Measurements from ENCODE around the gene PARP8.
A peak's percentile ranks its signal among the peaks of the same experiment; 100 is the strongest.
"Not testable (repeated sequence)": the region's sequence is repeated elsewhere in the genome, so short reads cannot be mapped to it uniquely, and the experiment has no call there.

PARP8 gene

DNA sequence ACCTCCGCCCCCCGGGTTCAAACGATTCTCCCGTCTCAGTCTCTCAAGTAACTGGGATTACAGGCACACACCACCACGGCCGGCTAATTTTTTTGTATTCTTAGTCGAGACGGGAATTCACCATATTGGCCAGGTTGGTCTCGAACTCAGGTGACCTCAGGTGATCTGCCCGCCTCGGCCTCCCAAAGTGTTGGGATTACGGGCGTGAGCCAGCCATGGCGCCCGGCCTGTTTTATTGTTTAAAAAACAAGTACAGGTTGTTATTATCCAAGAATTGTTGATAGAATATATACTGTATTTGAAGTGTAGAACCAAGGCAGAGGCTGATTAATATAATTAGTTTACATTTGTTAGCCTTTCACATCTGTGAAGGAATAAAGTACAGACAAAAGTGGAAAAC is 8.9 kb downstream of the PARP8 start:
- Histone ChIP-seq H3K9me3 (ENCODE audit: low read length) (no peaks in the 10 kb centered on the region), H3F3A (ENCODE audit: insufficient read depth, low read length) (peaks cover 3% of the 10 kb centered on the region; the same call in 1 of the 2 replicates), H3K27ac (ENCODE audit: low read depth, low read length, poor library complexity, severe bottlenecking) (no peak overlapping the region), H3K79me2 (ENCODE audit: insufficient read depth, low read length) (peaks cover 94% of the 10 kb centered on the region), H4K20me1 (ENCODE audit: insufficient read depth, low read length) (no peaks in the 10 kb centered on the region), H3K9me2 (ENCODE audit: low read depth, low read length) (no peaks in the 10 kb centered on the region), H3K36me3 (ENCODE audit: insufficient read depth, low read length) (peaks cover 8% of the 10 kb centered on the region; the same call in 1 of the 2 replicates), H3K27me3 (ENCODE audit: insufficient read depth, low read length) (no peaks in the 10 kb centered on the region), H2AFZ (ENCODE audit: low read length) (no peak overlapping the region), H3K9ac (ENCODE audit: low read length) (no peak overlapping the region), H3K4me3 (ENCODE audit: low read depth, low read length, poor library complexity, severe bottlenecking) (no peak overlapping the region), H3K4me2 (ENCODE audit: low read length) (no peak overlapping the region), H3K4me1 (ENCODE audit: insufficient read depth, low read length, severe bottlenecking) (peaks cover 86% of the 10 kb centered on the region)
- TF ChIP-seq, protein P1, sequence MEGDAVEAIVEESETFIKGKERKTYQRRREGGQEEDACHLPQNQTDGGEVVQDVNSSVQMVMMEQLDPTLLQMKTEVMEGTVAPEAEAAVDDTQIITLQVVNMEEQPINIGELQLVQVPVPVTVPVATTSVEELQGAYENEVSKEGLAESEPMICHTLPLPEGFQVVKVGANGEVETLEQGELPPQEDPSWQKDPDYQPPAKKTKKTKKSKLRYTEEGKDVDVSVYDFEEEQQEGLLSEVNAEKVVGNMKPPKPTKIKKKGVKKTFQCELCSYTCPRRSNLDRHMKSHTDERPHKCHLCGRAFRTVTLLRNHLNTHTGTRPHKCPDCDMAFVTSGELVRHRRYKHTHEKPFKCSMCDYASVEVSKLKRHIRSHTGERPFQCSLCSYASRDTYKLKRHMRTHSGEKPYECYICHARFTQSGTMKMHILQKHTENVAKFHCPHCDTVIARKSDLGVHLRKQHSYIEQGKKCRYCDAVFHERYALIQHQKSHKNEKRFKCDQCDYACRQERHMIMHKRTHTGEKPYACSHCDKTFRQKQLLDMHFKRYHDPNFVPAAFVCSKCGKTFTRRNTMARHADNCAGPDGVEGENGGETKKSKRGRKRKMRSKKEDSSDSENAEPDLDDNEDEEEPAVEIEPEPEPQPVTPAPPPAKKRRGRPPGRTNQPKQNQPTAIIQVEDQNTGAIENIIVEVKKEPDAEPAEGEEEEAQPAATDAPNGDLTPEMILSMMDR (IDR thresholded peaks at IDR 0.05; ENCODE audit: low read length) = no peak

DNA sequence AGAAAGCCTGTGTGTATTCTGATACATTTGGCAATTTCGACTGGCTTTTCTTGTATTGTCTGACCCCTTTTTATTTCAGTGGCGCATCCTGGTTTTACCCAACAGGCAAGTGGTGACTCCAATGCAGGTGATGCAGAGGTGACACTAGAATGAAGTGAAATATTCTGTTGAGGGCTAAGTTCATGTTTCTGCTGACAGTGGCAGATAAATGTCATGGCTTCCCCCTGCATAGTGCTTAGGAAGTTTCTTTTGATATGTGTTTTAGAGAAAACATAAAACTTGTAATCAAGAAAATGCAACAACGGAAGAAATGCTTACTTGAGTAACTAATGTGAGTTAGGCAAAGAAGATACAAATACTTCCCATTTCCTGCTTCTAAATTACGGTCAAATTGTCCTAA is 13.1 kb downstream of the PARP8 start:
- H3K9me2 ChIP-seq (ENCODE audit: low read depth, low read length); H2AFZ ChIP-seq (ENCODE audit: low read length); H3F3A ChIP-seq (ENCODE audit: insufficient read depth, low read length); H3K36me3 ChIP-seq (ENCODE audit: insufficient read depth, low read length); H4K20me1 ChIP-seq (ENCODE audit: insufficient read depth, low read length); H3K9me3 ChIP-seq (ENCODE audit: low read length); H3K27me3 ChIP-seq (ENCODE audit: insufficient read depth, low read length): not testable (repeated sequence)
- Histone ChIP-seq H3K79me2 (ENCODE audit: insufficient read depth, low read length) (peaks cover 91% of the 10 kb centered on the region), H3K9ac (ENCODE audit: low read length) (peak overlapping the region; percentile 9), H3K4me2 (ENCODE audit: low read length) (peak overlapping the region; percentile 65), H3K27ac (ENCODE audit: low read depth, low read length, poor library complexity, severe bottlenecking) (peak overlapping the region; percentile 60), H3K4me3 (ENCODE audit: low read depth, low read length, poor library complexity, severe bottlenecking) (peak overlapping the region; percentile 44), H3K4me1 (ENCODE audit: insufficient read depth, low read length, severe bottlenecking) (peaks cover 67% of the 10 kb centered on the region)

DNA sequence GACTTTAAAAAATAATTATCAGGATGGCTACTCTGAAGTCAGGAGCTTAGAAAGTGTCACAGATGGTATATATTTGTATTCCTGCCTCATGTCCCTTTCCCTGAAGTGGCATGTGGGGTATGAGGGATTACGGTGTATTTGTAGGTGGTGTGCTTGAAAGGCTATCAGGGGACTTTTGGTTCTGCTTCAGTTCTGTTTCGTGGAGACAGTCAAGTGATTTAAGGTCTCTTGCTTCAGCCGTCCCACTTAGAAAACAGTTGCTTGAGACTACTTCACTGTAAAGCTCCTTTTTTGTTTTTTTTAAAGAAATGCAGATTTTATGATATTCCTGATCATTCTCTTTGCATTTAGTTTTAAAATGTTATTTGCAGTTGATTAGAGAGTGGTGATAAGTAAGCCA is 18.3 kb downstream of the PARP8 start:
- peaks cover 50% of the 10 kb centered on the region for H3K79me2 ChIP-seq (ENCODE audit: insufficient read depth, low read length)
- H3F3A ChIP-seq (ENCODE audit: insufficient read depth, low read length) = no peaks in the 10 kb centered on the region
- H3K27ac ChIP-seq (ENCODE audit: low read depth, low read length, poor library complexity, severe bottlenecking) = no peak overlapping the region

DNA sequence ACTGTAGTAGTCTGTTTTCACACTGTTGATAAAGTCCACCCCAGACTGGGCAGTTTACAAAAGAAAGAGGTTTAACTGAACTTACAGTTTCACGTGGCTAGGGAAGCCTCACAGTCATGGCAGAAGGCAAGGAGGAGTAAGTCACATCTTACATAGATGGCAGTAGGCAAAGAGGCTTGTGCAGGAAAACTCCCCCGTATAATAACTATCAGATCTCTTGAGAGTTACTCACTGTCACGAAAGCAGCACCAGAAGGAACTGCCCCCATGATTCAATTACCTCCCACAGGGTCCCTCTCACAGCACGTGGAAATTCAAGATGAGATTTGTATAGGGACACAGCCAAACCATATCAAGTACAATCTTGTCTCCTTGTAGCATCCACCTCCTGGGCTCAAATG is 21.1 kb downstream of the PARP8 start:
- Histone ChIP-seq H3K27ac (ENCODE audit: low read depth, low read length, poor library complexity, severe bottlenecking) (no peak overlapping the region), H3K27me3 (ENCODE audit: insufficient read depth, low read length) (no peaks in the 10 kb centered on the region), H3K4me1 (ENCODE audit: insufficient read depth, low read length, severe bottlenecking) (no peaks in the 10 kb centered on the region), H3K4me3 (ENCODE audit: low read depth, low read length, poor library complexity, severe bottlenecking) (no peak overlapping the region), H2AFZ (ENCODE audit: low read length) (no peak overlapping the region), H3K9me3 (ENCODE audit: low read length) (no peaks in the 10 kb centered on the region), H3F3A (ENCODE audit: insufficient read depth, low read length) (no peaks in the 10 kb centered on the region), H3K79me2 (ENCODE audit: insufficient read depth, low read length) (peaks cover 38% of the 10 kb centered on the region), H3K4me2 (ENCODE audit: low read length) (no peak overlapping the region), H4K20me1 (ENCODE audit: insufficient read depth, low read length) (no peaks in the 10 kb centered on the region), H3K9me2 (ENCODE audit: low read depth, low read length) (no peaks in the 10 kb centered on the region), H3K36me3 (ENCODE audit: insufficient read depth, low read length) (peaks cover 26% of the 10 kb centered on the region), H3K9ac (ENCODE audit: low read length) (no peak overlapping the region)
- no peak for TF ChIP-seq EZH2 (IDR thresholded peaks at IDR 0.05; ENCODE audit: borderline replicate concordance, low read length)
- TF ChIP-seq, protein P1 (IDR thresholded peaks at IDR 0.05; ENCODE audit: low read length) = no peak

More for the DNA sequence above, 18.3 kb downstream of the PARP8 start:
- Histone ChIP-seq H3K27me3 (ENCODE audit: insufficient read depth, low read length) (no peaks in the 10 kb centered on the region), H3K4me1 (ENCODE audit: insufficient read depth, low read length, severe bottlenecking) (peaks cover 23% of the 10 kb centered on the region), H3K4me2 (ENCODE audit: low read length) (no peak overlapping the region), H3K9me3 (ENCODE audit: low read length) (no peaks in the 10 kb centered on the region), H4K20me1 (ENCODE audit: insufficient read depth, low read length) (no peaks in the 10 kb centered on the region), H3K4me3 (ENCODE audit: low read depth, low read length, poor library complexity, severe bottlenecking) (no peak overlapping the region), H3K36me3 (ENCODE audit: insufficient read depth, low read length) (peaks cover 23% of the 10 kb centered on the region; the same call in 1 of the 2 replicates), H2AFZ (ENCODE audit: low read length) (no peak overlapping the region), H3K9me2 (ENCODE audit: low read depth, low read length) (no peaks in the 10 kb centered on the region), H3K9ac (ENCODE audit: low read length) (no peak overlapping the region)
- no peak for TF ChIP-seq EZH2 (IDR thresholded peaks at IDR 0.05; ENCODE audit: borderline replicate concordance, low read length)
- TF ChIP-seq, protein P1 (IDR thresholded peaks at IDR 0.05; ENCODE audit: low read length) = no peak
